ENCODE measurements around the gene BABAM2. TPM values are rescaled to one million over a fixed set of nuclear protein-coding genes. Genes with fewer than 3 reads are reported as not detected.

Gene BABAM2
- total and polyA plus RNA-seq, 9 of the 15 experiments (the other 6 are each of a cell fraction or from before 2014, with no cell fraction given), result 10.9 to 37.4 (median 25.6) TPM

GRCh38 chr2:28187186-28187585 is 296.7 kb downstream of the BABAM2 start (continued):
- no peak for TF ChIP-seq NR1H2 (CRISPR knock-in tag; IDR thresholded peaks at IDR 0.05)

DNA sequence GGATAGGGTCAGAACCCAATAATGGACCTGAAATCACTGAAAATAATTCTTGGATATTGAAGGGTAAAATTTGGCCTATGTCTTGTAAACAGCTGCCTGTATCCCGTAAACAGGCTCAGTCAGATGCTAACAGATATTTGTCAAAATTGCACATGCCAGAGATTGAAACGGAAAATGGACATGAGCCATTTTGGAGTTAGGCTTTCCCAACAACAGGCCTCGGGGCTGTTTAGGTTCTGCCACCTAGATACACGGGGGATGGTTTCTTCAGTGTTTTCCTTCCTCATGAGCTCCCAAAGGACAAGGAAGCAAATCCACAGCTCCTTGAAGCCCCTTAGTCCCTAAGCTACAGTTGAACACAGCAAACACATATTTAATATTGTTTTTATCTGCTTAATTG is 297.9 kb downstream of the BABAM2 start:
- ATAC-seq (no peak), FAIRE-seq (no peak), DNase-seq (ENCODE audit: extremely low read depth in 1 of 4, low spot score in 3 of 4) (no peak)
- Histone ChIP-seq H3K9ac (ENCODE audit: insufficient read depth in 1 of 2, low read depth in 2 of 2, low read length in 2 of 2) (no peak overlapping the region), H3K36me3 (ENCODE audit: control insufficient read depth, insufficient read depth, low read length) (no peaks in the 10 kb centered on the region), H3K4me1 (replicated peaks in 1 of 2; ENCODE audit: control insufficient read depth in 2 of 2, insufficient read depth in 2 of 2, low read length in 2 of 2) (no peaks in the 10 kb centered on the region), H3K27ac (ENCODE audit: extremely low read depth, low read depth, low read length) (no peak overlapping the region), H3K9me3 (replicated peaks; ENCODE audit: control insufficient read depth, insufficient read depth, low read depth, low read length) (no peaks in the 10 kb centered on the region), H3K9me1 (ENCODE audit: control insufficient read depth, insufficient read depth, low read length) (no peaks in the 10 kb centered on the region), H3K79me2 (ENCODE audit: control insufficient read depth, insufficient read depth, low read length) (no peaks in the 10 kb centered on the region), H3K27me3 (ENCODE audit: control insufficient read depth in 2 of 2, insufficient read depth in 2 of 2, low read length in 2 of 2) (no peaks in the 10 kb centered on the region), H3K4me2 (ENCODE audit: insufficient read depth, low read length) (no peak overlapping the region), H2AFZ (ENCODE audit: low read depth, low read length) (no peak overlapping the region), H3K4me3 (no peak overlapping the region), H4K20me1 (replicated peaks; ENCODE audit: control insufficient read depth, insufficient read depth, low read length) (no peaks in the 10 kb centered on the region)
- intact Hi-C loops (cut with micrococcal nuclease), result no loop called here
- in situ Hi-C loops (cut with MboI), result no loop called here
- POLR2A ChIA-PET, result no interaction called here
- CTCF ChIA-PET (ENCODE audit: low intra/inter-chr PET ratio), result no interaction called here
- WGBS (ENCODE audit: insufficient coverage, low coverage, missing lambda C conversion rate), result 39% methylated on average over 4 of the region's 4 CpGs
- BruUV-seq (replicated peaks), result no TSS peak
- TF ChIP-seq HDAC8 (tag; IDR thresholded peaks at IDR 0.05) (no peak), CTCF (IDR thresholded peaks at IDR 0.05 in 2 of 3, conservative IDR thresholded peaks at IDR 0.05 in 1 of 3; ENCODE audit: insufficient read depth in 2 of 3, low read depth in 1 of 3, low read length in 3 of 3) (no peak), MCM7 (IDR thresholded peaks at IDR 0.05) (no peak), RBM34 (IDR thresholded peaks at IDR 0.05; ENCODE audit: borderline replicate concordance, insufficient read depth, low read length) (no peak), EHMT2 (IDR thresholded peaks at IDR 0.05) (no peak), TAF7 (tag; IDR thresholded peaks at IDR 0.05) (no peak), ZNF780A (CRISPR knock-in tag; IDR thresholded peaks at IDR 0.05) (no peak), BRD9 (IDR thresholded peaks at IDR 0.05; ENCODE audit: low read depth, partially characterized antibody) (no peak)
- TF ChIP-seq, protein P1, sequence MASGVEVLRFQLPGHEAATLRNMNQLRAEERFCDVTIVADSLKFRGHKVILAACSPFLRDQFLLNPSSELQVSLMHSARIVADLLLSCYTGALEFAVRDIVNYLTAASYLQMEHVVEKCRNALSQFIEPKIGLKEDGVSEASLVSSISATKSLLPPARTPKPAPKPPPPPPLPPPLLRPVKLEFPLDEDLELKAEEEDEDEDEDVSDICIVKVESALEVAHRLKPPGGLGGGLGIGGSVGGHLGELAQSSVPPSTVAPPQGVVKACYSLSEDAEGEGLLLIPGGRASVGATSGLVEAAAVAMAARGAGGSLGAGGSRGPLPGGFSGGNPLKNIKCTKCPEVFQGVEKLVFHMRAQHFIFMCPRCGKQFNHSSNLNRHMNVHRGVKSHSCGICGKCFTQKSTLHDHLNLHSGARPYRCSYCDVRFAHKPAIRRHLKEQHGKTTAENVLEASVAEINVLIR (CRISPR knock-in tag; IDR thresholded peaks at IDR 0.05), result no peak
- TF ChIP-seq, protein P2, sequence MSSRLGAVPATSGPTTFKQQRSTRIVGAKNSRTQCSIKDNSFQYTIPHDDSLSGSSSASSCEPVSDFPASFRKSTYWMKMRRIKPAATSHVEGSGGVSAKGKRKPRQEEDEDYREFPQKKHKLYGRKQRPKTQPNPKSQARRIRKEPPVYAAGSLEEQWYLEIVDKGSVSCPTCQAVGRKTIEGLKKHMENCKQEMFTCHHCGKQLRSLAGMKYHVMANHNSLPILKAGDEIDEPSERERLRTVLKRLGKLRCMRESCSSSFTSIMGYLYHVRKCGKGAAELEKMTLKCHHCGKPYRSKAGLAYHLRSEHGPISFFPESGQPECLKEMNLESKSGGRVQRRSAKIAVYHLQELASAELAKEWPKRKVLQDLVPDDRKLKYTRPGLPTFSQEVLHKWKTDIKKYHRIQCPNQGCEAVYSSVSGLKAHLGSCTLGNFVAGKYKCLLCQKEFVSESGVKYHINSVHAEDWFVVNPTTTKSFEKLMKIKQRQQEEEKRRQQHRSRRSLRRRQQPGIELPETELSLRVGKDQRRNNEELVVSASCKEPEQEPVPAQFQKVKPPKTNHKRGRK (tag; IDR thresholded peaks at IDR 0.05), result no peak
- TF ChIP-seq, protein P3, sequence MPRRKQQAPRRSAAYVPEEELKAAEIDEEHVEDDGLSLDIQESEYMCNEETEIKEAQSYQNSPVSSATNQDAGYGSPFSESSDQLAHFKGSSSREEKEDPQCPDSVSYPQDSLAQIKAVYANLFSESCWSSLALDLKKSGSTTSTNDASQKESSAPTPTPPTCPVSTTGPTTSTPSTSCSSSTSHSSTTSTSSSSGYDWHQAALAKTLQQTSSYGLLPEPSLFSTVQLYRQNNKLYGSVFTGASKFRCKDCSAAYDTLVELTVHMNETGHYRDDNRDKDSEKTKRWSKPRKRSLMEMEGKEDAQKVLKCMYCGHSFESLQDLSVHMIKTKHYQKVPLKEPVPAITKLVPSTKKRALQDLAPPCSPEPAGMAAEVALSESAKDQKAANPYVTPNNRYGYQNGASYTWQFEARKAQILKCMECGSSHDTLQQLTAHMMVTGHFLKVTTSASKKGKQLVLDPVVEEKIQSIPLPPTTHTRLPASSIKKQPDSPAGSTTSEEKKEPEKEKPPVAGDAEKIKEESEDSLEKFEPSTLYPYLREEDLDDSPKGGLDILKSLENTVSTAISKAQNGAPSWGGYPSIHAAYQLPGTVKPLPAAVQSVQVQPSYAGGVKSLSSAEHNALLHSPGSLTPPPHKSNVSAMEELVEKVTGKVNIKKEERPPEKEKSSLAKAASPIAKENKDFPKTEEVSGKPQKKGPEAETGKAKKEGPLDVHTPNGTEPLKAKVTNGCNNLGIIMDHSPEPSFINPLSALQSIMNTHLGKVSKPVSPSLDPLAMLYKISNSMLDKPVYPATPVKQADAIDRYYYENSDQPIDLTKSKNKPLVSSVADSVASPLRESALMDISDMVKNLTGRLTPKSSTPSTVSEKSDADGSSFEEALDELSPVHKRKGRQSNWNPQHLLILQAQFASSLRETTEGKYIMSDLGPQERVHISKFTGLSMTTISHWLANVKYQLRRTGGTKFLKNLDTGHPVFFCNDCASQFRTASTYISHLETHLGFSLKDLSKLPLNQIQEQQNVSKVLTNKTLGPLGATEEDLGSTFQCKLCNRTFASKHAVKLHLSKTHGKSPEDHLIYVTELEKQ (CRISPR knock-in tag; IDR thresholded peaks at IDR 0.05), result no peak
